ENCODE measurements around the gene DNLZ.

Gene DNLZ

GRCh38 chr9:136337416-136338395 lies 25.8 kb downstream of the DNLZ start:
- Histone ChIP-seq H3K27me3 (ENCODE audit: control insufficient read depth, insufficient read depth, low read length) (no peaks in the 10 kb centered on the region), H3K4me1 (ENCODE audit: control insufficient read depth, insufficient read depth, low read length) (no peaks in the 10 kb centered on the region), H3K9ac (ENCODE audit: low read depth, low read length) (no peak overlapping the region), H3K9me3 (ENCODE audit: control insufficient read depth, insufficient read depth, low read length) (no peaks in the 10 kb centered on the region), H3K4me3 (ENCODE audit: low read depth, low read length) (no peak overlapping the region), H3K36me3 (ENCODE audit: control insufficient read depth, insufficient read depth, low read length) (peaks cover 14% of the 10 kb centered on the region)

- Histone ChIP-seq H3K36me3 (ENCODE audit: control insufficient read depth, insufficient read depth, low read length) (peaks cover 14% of the 10 kb centered on the region), H3K27me3 (ENCODE audit: control insufficient read depth, insufficient read depth, low read length) (no peaks in the 10 kb centered on the region), H3K9me3 (ENCODE audit: control insufficient read depth, insufficient read depth, low read length) (no peaks in the 10 kb centered on the region), H3K4me1 (ENCODE audit: control insufficient read depth, insufficient read depth, low read length) (no peaks in the 10 kb centered on the region), H3K9ac (ENCODE audit: low read depth, low read length) (no peak overlapping the region), H3K4me3 (ENCODE audit: low read depth, low read length) (no peak overlapping the region)
These were observed 26.7 kb downstream of the DNLZ start for GRCh38 chr9:136336881-136337280.

GRCh38 chr9:136336156-136336870 lies 27.2 kb downstream of the DNLZ start:
- H3K4me3 ChIP-seq (ENCODE audit: low read depth, low read length): no peak overlapping the region
- H3K9me3 ChIP-seq (ENCODE audit: control insufficient read depth, insufficient read depth, low read length): no peaks in the 10 kb centered on the region
- H3K27me3 ChIP-seq (ENCODE audit: control insufficient read depth, insufficient read depth, low read length): no peaks in the 10 kb centered on the region
- H3K9ac ChIP-seq (ENCODE audit: low read depth, low read length): no peak overlapping the region
- peaks cover 14% of the 10 kb centered on the region for H3K36me3 ChIP-seq (ENCODE audit: control insufficient read depth, insufficient read depth, low read length)
- no peaks in the 10 kb centered on the region for H3K4me1 ChIP-seq (ENCODE audit: control insufficient read depth, insufficient read depth, low read length)

- no peak overlapping the region for H3K9ac ChIP-seq (ENCODE audit: low read depth, low read length)
- H3K9me3 ChIP-seq (ENCODE audit: control insufficient read depth, insufficient read depth, low read length): no peaks in the 10 kb centered on the region
- H3K4me1 ChIP-seq (ENCODE audit: control insufficient read depth, insufficient read depth, low read length): no peaks in the 10 kb centered on the region
- H3K36me3 ChIP-seq (ENCODE audit: control insufficient read depth, insufficient read depth, low read length): peaks cover 14% of the 10 kb centered on the region
- no peak overlapping the region for H3K4me3 ChIP-seq (ENCODE audit: low read depth, low read length)
- H3K27me3 ChIP-seq (ENCODE audit: control insufficient read depth, insufficient read depth, low read length): no peaks in the 10 kb centered on the region
These were observed 28.0 kb downstream of the DNLZ start for GRCh38 chr9:136335296-136336155.

GRCh38 chr9:136334541-136334940 lies 29.0 kb downstream of the DNLZ start:
- no peaks in the 10 kb centered on the region for H3K9me3 ChIP-seq (ENCODE audit: control insufficient read depth, insufficient read depth, low read length)
- H3K9ac ChIP-seq (ENCODE audit: low read depth, low read length): no peak overlapping the region
- H3K36me3 ChIP-seq (ENCODE audit: control insufficient read depth, insufficient read depth, low read length): peaks cover 14% of the 10 kb centered on the region
- no peak overlapping the region for H3K4me3 ChIP-seq (ENCODE audit: low read depth, low read length)
- H3K4me1 ChIP-seq (ENCODE audit: control insufficient read depth, insufficient read depth, low read length): no peaks in the 10 kb centered on the region
- no peaks in the 10 kb centered on the region for H3K27me3 ChIP-seq (ENCODE audit: control insufficient read depth, insufficient read depth, low read length)

- no peak overlapping the region for H3K4me3 ChIP-seq (ENCODE audit: low read depth, low read length)
- no peaks in the 10 kb centered on the region for H3K4me1 ChIP-seq (ENCODE audit: control insufficient read depth, insufficient read depth, low read length)
- H3K36me3 ChIP-seq (ENCODE audit: control insufficient read depth, insufficient read depth, low read length): peaks cover 12% of the 10 kb centered on the region
- no peak overlapping the region for H3K9ac ChIP-seq (ENCODE audit: low read depth, low read length)
- no peaks in the 10 kb centered on the region for H3K27me3 ChIP-seq (ENCODE audit: control insufficient read depth, insufficient read depth, low read length)
- no peaks in the 10 kb centered on the region for H3K9me3 ChIP-seq (ENCODE audit: control insufficient read depth, insufficient read depth, low read length)
These were observed 30.1 kb downstream of the DNLZ start for GRCh38 chr9:136333486-136333885.

- H3K36me3 ChIP-seq (ENCODE audit: control insufficient read depth, insufficient read depth, low read length): peaks cover 12% of the 10 kb centered on the region
These were observed 30.5 kb downstream of the DNLZ start for GRCh38 chr9:136333045-136333444.

GRCh38 chr9:136332482-136332983 lies 31.0 kb downstream of the DNLZ start:
- Histone ChIP-seq H3K27me3 (ENCODE audit: control insufficient read depth, insufficient read depth, low read length) (no peaks in the 10 kb centered on the region), H3K4me3 (ENCODE audit: low read depth, low read length) (no peak overlapping the region)

More at GRCh38 chr9:136333045-136333444, 30.5 kb downstream of the DNLZ start:
- no peak overlapping the region for H3K9ac ChIP-seq (ENCODE audit: low read depth, low read length)
- H3K4me1 ChIP-seq (ENCODE audit: control insufficient read depth, insufficient read depth, low read length): no peaks in the 10 kb centered on the region
- no peaks in the 10 kb centered on the region for H3K9me3 ChIP-seq (ENCODE audit: control insufficient read depth, insufficient read depth, low read length)
- H3K27me3 ChIP-seq (ENCODE audit: control insufficient read depth, insufficient read depth, low read length): no peaks in the 10 kb centered on the region
- no peak overlapping the region for H3K4me3 ChIP-seq (ENCODE audit: low read depth, low read length)

GRCh38 chr9:136331556-136332481 lies 31.7 kb downstream of the DNLZ start:
- peaks cover 1% of the 10 kb centered on the region for H3K4me1 ChIP-seq (ENCODE audit: control insufficient read depth, insufficient read depth, low read length)

More at GRCh38 chr9:136332482-136332983, 31.0 kb downstream of the DNLZ start:
- peaks cover 12% of the 10 kb centered on the region for H3K36me3 ChIP-seq (ENCODE audit: control insufficient read depth, insufficient read depth, low read length)
- H3K4me1 ChIP-seq (ENCODE audit: control insufficient read depth, insufficient read depth, low read length): no peaks in the 10 kb centered on the region
- H3K9me3 ChIP-seq (ENCODE audit: control insufficient read depth, insufficient read depth, low read length): no peaks in the 10 kb centered on the region
- H3K9ac ChIP-seq (ENCODE audit: low read depth, low read length): no peak overlapping the region

GRCh38 chr9:136331030-136331429 lies 32.5 kb downstream of the DNLZ start:
- H3K9me3 ChIP-seq (ENCODE audit: control insufficient read depth, insufficient read depth, low read length): no peaks in the 10 kb centered on the region
- H3K4me1 ChIP-seq (ENCODE audit: control insufficient read depth, insufficient read depth, low read length): peaks cover 2% of the 10 kb centered on the region
- peaks cover 6% of the 10 kb centered on the region for H3K36me3 ChIP-seq (ENCODE audit: control insufficient read depth, insufficient read depth, low read length)
- H3K9ac ChIP-seq (ENCODE audit: low read depth, low read length): no peak overlapping the region
- H3K4me3 ChIP-seq (ENCODE audit: low read depth, low read length): no peak overlapping the region
- H3K27me3 ChIP-seq (ENCODE audit: control insufficient read depth, insufficient read depth, low read length): no peaks in the 10 kb centered on the region

More at GRCh38 chr9:136331556-136332481, 31.7 kb downstream of the DNLZ start:
- H3K4me3 ChIP-seq (ENCODE audit: low read depth, low read length): no peak overlapping the region
- no peaks in the 10 kb centered on the region for H3K9me3 ChIP-seq (ENCODE audit: control insufficient read depth, insufficient read depth, low read length)
- H3K36me3 ChIP-seq (ENCODE audit: control insufficient read depth, insufficient read depth, low read length): peaks cover 11% of the 10 kb centered on the region
- no peak overlapping the region for H3K9ac ChIP-seq (ENCODE audit: low read depth, low read length)
- no peaks in the 10 kb centered on the region for H3K27me3 ChIP-seq (ENCODE audit: control insufficient read depth, insufficient read depth, low read length)
